ENCODE results near the gene THAP4. TPM values are rescaled to one million over a fixed set of nuclear protein-coding genes. Genes with fewer than 3 reads are reported as not detected.

The THAP4 gene
- total RNA-seq, 1 experiment from 2014 or later = 88.6 TPM

- TF ChIP-seq, protein P1, sequence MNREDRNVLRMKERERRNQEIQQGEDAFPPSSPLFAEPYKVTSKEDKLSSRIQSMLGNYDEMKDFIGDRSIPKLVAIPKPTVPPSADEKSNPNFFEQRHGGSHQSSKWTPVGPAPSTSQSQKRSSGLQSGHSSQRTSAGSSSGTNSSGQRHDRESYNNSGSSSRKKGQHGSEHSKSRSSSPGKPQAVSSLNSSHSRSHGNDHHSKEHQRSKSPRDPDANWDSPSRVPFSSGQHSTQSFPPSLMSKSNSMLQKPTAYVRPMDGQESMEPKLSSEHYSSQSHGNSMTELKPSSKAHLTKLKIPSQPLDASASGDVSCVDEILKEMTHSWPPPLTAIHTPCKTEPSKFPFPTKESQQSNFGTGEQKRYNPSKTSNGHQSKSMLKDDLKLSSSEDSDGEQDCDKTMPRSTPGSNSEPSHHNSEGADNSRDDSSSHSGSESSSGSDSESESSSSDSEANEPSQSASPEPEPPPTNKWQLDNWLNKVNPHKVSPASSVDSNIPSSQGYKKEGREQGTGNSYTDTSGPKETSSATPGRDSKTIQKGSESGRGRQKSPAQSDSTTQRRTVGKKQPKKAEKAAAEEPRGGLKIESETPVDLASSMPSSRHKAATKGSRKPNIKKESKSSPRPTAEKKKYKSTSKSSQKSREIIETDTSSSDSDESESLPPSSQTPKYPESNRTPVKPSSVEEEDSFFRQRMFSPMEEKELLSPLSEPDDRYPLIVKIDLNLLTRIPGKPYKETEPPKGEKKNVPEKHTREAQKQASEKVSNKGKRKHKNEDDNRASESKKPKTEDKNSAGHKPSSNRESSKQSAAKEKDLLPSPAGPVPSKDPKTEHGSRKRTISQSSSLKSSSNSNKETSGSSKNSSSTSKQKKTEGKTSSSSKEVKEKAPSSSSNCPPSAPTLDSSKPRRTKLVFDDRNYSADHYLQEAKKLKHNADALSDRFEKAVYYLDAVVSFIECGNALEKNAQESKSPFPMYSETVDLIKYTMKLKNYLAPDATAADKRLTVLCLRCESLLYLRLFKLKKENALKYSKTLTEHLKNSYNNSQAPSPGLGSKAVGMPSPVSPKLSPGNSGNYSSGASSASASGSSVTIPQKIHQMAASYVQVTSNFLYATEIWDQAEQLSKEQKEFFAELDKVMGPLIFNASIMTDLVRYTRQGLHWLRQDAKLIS (CRISPR knock-in tag; IDR thresholded peaks at IDR 0.05; ENCODE audit: borderline replicate concordance) = no peak
- TF ChIP-seq CBFB (CRISPR knock-in tag; IDR thresholded peaks at IDR 0.05; ENCODE audit: low read depth) = no peak
- TF ChIP-seq KAT7 (CRISPR knock-in tag; IDR thresholded peaks at IDR 0.05; ENCODE audit: borderline replicate concordance) = no peak
- TF ChIP-seq, protein P2, sequence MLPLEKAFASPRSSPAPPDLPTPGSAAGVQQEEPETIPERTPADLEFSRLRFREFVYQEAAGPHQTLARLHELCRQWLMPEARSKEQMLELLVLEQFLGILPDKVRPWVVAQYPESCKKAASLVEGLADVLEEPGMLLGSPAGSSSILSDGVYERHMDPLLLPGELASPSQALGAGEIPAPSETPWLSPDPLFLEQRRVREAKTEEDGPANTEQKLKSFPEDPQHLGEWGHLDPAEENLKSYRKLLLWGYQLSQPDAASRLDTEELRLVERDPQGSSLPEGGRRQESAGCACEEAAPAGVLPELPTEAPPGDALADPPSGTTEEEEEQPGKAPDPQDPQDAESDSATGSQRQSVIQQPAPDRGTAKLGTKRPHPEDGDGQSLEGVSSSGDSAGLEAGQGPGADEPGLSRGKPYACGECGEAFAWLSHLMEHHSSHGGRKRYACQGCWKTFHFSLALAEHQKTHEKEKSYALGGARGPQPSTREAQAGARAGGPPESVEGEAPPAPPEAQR (CRISPR knock-in tag; IDR thresholded peaks at IDR 0.05) = no peak
- TF ChIP-seq, protein P3, sequence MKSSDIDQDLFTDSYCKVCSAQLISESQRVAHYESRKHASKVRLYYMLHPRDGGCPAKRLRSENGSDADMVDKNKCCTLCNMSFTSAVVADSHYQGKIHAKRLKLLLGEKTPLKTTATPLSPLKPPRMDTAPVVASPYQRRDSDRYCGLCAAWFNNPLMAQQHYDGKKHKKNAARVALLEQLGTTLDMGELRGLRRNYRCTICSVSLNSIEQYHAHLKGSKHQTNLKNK (CRISPR knock-in tag; IDR thresholded peaks at IDR 0.05) = no peak
- no peak for TF ChIP-seq NR1H2 (CRISPR knock-in tag; IDR thresholded peaks at IDR 0.05)
- no peak for TF ChIP-seq USF1 (CRISPR knock-in tag; IDR thresholded peaks at IDR 0.05)
- no peak for TF ChIP-seq ZNF396 (CRISPR knock-in tag; IDR thresholded peaks at IDR 0.05; ENCODE audit: borderline replicate concordance)
- TF ChIP-seq E2F4 (CRISPR knock-in tag; IDR thresholded peaks at IDR 0.05; ENCODE audit: borderline replicate concordance, low read depth) = no peak
- TF ChIP-seq, protein P4, sequence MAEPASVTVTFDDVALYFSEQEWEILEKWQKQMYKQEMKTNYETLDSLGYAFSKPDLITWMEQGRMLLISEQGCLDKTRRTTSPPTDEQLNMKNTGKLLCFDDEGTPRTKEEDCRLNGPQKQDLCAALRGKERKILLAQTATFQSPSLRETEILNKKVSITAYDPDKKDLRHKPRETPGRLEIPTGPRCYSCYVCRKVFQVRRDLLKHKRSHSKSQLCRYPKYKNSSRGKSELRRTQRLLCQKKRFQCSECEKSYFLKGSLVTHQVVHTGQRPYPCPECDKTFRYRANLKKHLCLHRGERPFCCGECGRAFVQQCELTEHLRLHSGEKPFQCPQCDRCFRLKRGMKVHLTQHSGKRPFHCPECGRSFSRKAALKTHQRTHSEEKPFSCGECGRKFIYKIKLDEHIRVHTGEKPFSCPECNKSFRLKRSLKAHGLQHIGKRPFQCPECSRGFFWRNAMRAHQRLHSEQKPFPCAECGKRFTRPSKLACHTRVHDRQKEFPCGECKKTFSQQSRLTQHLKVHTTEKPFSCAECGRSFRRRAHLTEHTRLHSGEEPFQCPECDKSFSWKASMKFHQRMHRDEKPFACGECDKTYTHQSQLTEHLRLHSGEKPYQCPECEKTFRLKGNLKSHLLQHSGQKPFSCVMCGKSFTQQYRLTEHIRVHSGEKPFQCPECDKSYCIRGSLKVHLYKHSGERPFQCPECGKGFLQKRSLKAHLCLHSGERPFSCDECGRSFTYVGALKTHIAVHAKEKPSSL (CRISPR knock-in tag; conservative IDR thresholded peaks at IDR 0.05) = no peak
- no peak for TF ChIP-seq RORB (CRISPR knock-in tag; IDR thresholded peaks at IDR 0.05)
Measured at GRCh38 chr2:241652142-241652541, 15.2 kb upstream of the THAP4 start (continued).

GRCh38 chr2:241649927-241650326 is 13.0 kb upstream of the THAP4 start:
- peaks cover 30% of the 10 kb centered on the region for H3K36me3 Mint-ChIP-seq
- CTCF ChIA-PET = no interaction called here
- TF ChIP-seq ZNF138 (CRISPR knock-in tag; conservative IDR thresholded peaks at IDR 0.05) (no peak), ATF3 (CRISPR knock-in tag; conservative IDR thresholded peaks at IDR 0.05) (no peak), MXD4 (CRISPR knock-in tag; IDR thresholded peaks at IDR 0.05; ENCODE audit: borderline replicate concordance) (no peak), MAX (CRISPR knock-in tag; IDR thresholded peaks at IDR 0.05) (no peak), E2F5 (CRISPR knock-in tag; IDR thresholded peaks at IDR 0.05) (no peak), GABPB1 (CRISPR knock-in tag; IDR thresholded peaks at IDR 0.05) (no peak), TCF7 (CRISPR knock-in tag; IDR thresholded peaks at IDR 0.05; ENCODE audit: low read depth) (no peak), NR2C2 (CRISPR knock-in tag; IDR thresholded peaks at IDR 0.05) (no peak), CBFB (CRISPR knock-in tag; IDR thresholded peaks at IDR 0.05; ENCODE audit: low read depth) (no peak), ZNF396 (CRISPR knock-in tag; IDR thresholded peaks at IDR 0.05; ENCODE audit: borderline replicate concordance) (no peak)
- TF ChIP-seq, protein P5, sequence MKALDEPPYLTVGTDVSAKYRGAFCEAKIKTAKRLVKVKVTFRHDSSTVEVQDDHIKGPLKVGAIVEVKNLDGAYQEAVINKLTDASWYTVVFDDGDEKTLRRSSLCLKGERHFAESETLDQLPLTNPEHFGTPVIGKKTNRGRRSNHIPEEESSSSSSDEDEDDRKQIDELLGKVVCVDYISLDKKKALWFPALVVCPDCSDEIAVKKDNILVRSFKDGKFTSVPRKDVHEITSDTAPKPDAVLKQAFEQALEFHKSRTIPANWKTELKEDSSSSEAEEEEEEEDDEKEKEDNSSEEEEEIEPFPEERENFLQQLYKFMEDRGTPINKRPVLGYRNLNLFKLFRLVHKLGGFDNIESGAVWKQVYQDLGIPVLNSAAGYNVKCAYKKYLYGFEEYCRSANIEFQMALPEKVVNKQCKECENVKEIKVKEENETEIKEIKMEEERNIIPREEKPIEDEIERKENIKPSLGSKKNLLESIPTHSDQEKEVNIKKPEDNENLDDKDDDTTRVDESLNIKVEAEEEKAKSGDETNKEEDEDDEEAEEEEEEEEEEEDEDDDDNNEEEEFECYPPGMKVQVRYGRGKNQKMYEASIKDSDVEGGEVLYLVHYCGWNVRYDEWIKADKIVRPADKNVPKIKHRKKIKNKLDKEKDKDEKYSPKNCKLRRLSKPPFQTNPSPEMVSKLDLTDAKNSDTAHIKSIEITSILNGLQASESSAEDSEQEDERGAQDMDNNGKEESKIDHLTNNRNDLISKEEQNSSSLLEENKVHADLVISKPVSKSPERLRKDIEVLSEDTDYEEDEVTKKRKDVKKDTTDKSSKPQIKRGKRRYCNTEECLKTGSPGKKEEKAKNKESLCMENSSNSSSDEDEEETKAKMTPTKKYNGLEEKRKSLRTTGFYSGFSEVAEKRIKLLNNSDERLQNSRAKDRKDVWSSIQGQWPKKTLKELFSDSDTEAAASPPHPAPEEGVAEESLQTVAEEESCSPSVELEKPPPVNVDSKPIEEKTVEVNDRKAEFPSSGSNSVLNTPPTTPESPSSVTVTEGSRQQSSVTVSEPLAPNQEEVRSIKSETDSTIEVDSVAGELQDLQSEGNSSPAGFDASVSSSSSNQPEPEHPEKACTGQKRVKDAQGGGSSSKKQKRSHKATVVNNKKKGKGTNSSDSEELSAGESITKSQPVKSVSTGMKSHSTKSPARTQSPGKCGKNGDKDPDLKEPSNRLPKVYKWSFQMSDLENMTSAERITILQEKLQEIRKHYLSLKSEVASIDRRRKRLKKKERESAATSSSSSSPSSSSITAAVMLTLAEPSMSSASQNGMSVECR (CRISPR knock-in tag; IDR thresholded peaks at IDR 0.05; ENCODE audit: borderline replicate concordance) = no peak

More at GRCh38 chr2:241649927-241650326, 13.0 kb upstream of the THAP4 start:
- POLR2A ChIA-PET = interaction anchor here (0.7 kb wide), 1 partner anchor 405 kb away, joined by 3 read pairs; no protein-coding TSS in a partner anchor
- Mint-ChIP-seq H3K4me3 (no peak overlapping the region), H3K27ac (no peak overlapping the region), H3K4me1 (peaks cover 23% of the 10 kb centered on the region), H3K27me3 (ENCODE audit: low read depth) (no peaks in the 10 kb centered on the region), H3K9me3 (no peaks in the 10 kb centered on the region)
- ATAC-seq (no peak), DNase-seq (ENCODE audit: low spot score) (no peak)

All from WTC11 (cell line).